Neural progenitor cell (in vitro differentiated cells): ENCODE data around the gene C4BPB. TPM values are rescaled to one million over a fixed set of nuclear protein-coding genes. Genes with fewer than 3 reads are reported as not detected.

Source experiments
- DNase-seq: peaks from one replicate; pipeline ENCODE4 v3.0.0-alpha.2; 2016; ENCODE audit warnings: low spot score
- H2AFZ ChIP-seq: fragments of 200-600 bp; sonication (generic); replicated peaks from 2 replicates; pipeline ENCODE4 v1.6.1; 2016; ENCODE audit warnings: antibody characterized with exemption
- H3F3A ChIP-seq: fragments of 200-600 bp; sonication (generic); 2 replicates; pipeline ENCODE4 v1.6.1; 2016; ENCODE audit warnings: antibody characterized with exemption, low read depth
- H3K27ac ChIP-seq: fragments of 200-600 bp; sonication (generic); 2 replicates; pipeline ENCODE4 v1.5.1; 2016; ENCODE audit warnings: mild to moderate bottlenecking
- H3K27me3 ChIP-seq: fragments of 200-600 bp; sonication (generic); 2 replicates; pipeline ENCODE4 v1.6.1; 2016; ENCODE audit warnings: mild to moderate bottlenecking, moderate library complexity
- H3K36me3 ChIP-seq: fragments of 200-600 bp; sonication (generic); 2 replicates; pipeline ENCODE4 v1.5.1; 2016
- H3K4me1 ChIP-seq: fragments of 200-600 bp; sonication (generic); 2 replicates; pipeline ENCODE4 v1.6.1; 2016; ENCODE audit warnings: mixed run types
- H3K4me2 ChIP-seq: fragments of 200-600 bp; sonication (generic); 2 replicates; pipeline ENCODE4 v1.6.1; 2016
- H3K4me3 ChIP-seq: fragments of 200-600 bp; sonication (generic); 2 replicates; pipeline ENCODE4 v1.5.1; 2016
- H3K79me2 ChIP-seq: fragments of 200-600 bp; sonication (generic); 2 replicates; pipeline ENCODE4 v1.6.1; 2016; ENCODE audit warnings: low read depth
- H3K9ac ChIP-seq: fragments of 200-600 bp; sonication (generic); 2 replicates; pipeline ENCODE4 v1.6.1; 2016
- H3K9me3 ChIP-seq: fragments of 200-600 bp; sonication (generic); 2 replicates; pipeline ENCODE4 v1.5.1; 2016; ENCODE audit warnings: low read depth
- H4K20me1 ChIP-seq: fragments of 200-600 bp; sonication (generic); 2 replicates; pipeline ENCODE4 v1.6.1; 2016; ENCODE audit warnings: low read depth
- H3K27ac Mint-ChIP-seq: 3 replicates; pipeline ENCODE4 v1.8.0; 2021; ENCODE audit warnings: mixed read lengths
- H3K27me3 Mint-ChIP-seq: 2 replicates; pipeline ENCODE4 v1.8.0; 2022; ENCODE audit warnings: low read depth, mild to moderate bottlenecking, inconsistent platforms, moderate library complexity, mixed read lengths; ENCODE audit not compliant: insufficient read depth
- H3K36me3 Mint-ChIP-seq: 3 replicates; pipeline ENCODE4 v1.8.0; 2021; ENCODE audit warnings: mixed read lengths
- H3K4me1 Mint-ChIP-seq: 3 replicates; pipeline ENCODE4 v1.8.0; 2021; ENCODE audit warnings: mixed read lengths
- H3K4me3 Mint-ChIP-seq: 3 replicates; pipeline ENCODE4 v1.8.0; 2021; ENCODE audit warnings: mild to moderate bottlenecking, moderate library complexity, mixed read lengths
- H3K9me3 Mint-ChIP-seq: 3 replicates; pipeline ENCODE4 v1.8.0; 2020; ENCODE audit warnings: mixed read lengths
- EZH2 ChIP-seq: fragments of 200-600 bp; sonication (generic); IDR thresholded peaks from 2 replicates; pipeline ENCODE4 v1.6.1; 2017; ENCODE audit warnings: antibody characterized with exemption, mild to moderate bottlenecking, moderate library complexity
- EZH2phosphoT487 ChIP-seq: fragments of 200-600 bp; sonication (generic); IDR thresholded peaks from 2 replicates; pipeline ENCODE4 v1.6.1; 2017; ENCODE audit warnings: antibody characterized with exemption
- total RNA-seq: library from RNA; depleted of rRNA; stranded (reverse); fragments of >200 nt; gene quantifications from 2 replicates; pipeline ENCODE4 v1.2.3, GENCODE V29; 2015; ENCODE audit warnings: low replicate concordance
- TF ChIP-seq, protein P1 (sequence below): fragments of 200-600 bp; sonication (generic); IDR thresholded peaks from 2 replicates; pipeline ENCODE4 v1.5.1; 2017; ENCODE audit warnings: antibody characterized with exemption, mild to moderate bottlenecking

Gene C4BPB
- total RNA-seq, 1 donor from 2014 or later: not detected

DNA sequence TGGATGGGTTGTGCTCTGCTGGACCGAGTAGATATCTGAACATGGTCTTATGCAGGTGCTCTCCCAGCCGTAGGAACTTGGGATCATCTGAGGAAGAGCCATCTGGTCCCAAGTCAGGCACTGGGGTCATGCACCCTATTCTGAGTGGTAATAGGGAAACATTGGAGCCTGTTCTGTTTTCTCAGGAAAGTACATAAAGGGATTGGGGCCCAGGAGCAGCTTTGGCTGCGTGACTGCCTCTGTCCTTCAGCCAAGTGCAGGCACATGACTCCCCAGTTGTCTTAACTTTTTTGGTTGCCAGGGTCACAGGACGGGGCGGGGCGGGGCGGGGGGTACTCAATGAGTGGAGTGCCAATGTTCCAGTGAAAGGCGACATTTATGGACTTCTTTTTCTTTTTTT lies 24.1 kb upstream of the C4BPB start:
- no peaks in the 10 kb centered on the region for H3K4me1 Mint-ChIP-seq
- H3K4me3 Mint-ChIP-seq: no peak overlapping the region
- peaks cover 3% of the 10 kb centered on the region for H3F3A ChIP-seq
- peaks cover 3% of the 10 kb centered on the region for H3K4me1 ChIP-seq
- H3K79me2 ChIP-seq: no peaks in the 10 kb centered on the region
- no peak overlapping the region for H2AFZ ChIP-seq
- TF ChIP-seq EZH2phosphoT487: no peak
- TF ChIP-seq, protein P1, sequence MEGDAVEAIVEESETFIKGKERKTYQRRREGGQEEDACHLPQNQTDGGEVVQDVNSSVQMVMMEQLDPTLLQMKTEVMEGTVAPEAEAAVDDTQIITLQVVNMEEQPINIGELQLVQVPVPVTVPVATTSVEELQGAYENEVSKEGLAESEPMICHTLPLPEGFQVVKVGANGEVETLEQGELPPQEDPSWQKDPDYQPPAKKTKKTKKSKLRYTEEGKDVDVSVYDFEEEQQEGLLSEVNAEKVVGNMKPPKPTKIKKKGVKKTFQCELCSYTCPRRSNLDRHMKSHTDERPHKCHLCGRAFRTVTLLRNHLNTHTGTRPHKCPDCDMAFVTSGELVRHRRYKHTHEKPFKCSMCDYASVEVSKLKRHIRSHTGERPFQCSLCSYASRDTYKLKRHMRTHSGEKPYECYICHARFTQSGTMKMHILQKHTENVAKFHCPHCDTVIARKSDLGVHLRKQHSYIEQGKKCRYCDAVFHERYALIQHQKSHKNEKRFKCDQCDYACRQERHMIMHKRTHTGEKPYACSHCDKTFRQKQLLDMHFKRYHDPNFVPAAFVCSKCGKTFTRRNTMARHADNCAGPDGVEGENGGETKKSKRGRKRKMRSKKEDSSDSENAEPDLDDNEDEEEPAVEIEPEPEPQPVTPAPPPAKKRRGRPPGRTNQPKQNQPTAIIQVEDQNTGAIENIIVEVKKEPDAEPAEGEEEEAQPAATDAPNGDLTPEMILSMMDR: no peak
- TF ChIP-seq EZH2: no peak
- no peak overlapping the region for H3K9ac ChIP-seq
- no peaks in the 10 kb centered on the region for H3K27me3 ChIP-seq
- no peak overlapping the region for H3K27ac Mint-ChIP-seq
- DNase-seq: no peak
- peaks cover 2% of the 10 kb centered on the region for H3K36me3 Mint-ChIP-seq
- no peaks in the 10 kb centered on the region for H3K9me3 Mint-ChIP-seq
- peaks cover 4% of the 10 kb centered on the region for H4K20me1 ChIP-seq
- no peak overlapping the region for H3K27ac ChIP-seq
- no peak overlapping the region for H3K4me3 ChIP-seq
- H3K4me2 ChIP-seq: no peak overlapping the region
- no peaks in the 10 kb centered on the region for H3K36me3 ChIP-seq
- H3K9me3 ChIP-seq: no peaks in the 10 kb centered on the region
- H3K27me3 Mint-ChIP-seq: peaks cover 3% of the 10 kb centered on the region

DNA sequence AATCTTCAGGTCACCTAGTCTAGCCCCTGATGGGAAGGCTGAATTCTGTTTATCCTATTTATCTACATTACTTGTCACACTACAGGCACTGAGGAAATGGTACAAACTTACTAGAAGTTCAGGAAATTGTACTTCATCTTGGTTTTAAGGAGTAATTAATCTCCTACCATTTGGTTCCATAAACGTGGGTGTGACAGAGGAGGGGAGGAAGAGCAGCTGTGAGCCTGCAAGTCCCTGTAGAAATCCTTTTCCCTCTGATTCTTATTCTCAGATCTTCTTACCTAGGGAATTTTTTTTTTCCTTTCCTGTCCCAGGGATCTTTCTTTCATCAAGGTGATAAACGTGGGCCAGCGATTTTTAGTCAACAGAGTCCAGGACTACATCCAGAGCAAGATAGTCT lies 21.5 kb upstream of the C4BPB start:
- H3K4me3 Mint-ChIP-seq: no peak overlapping the region
- no peaks in the 10 kb centered on the region for H3K27me3 Mint-ChIP-seq
- Histone ChIP-seq H3K9me3 (no peaks in the 10 kb centered on the region), H3K79me2 (no peaks in the 10 kb centered on the region), H3K4me2 (no peak overlapping the region), H3K4me1 (no peaks in the 10 kb centered on the region), H3K27ac (no peak overlapping the region), H3K4me3 (no peak overlapping the region), H3F3A (no peaks in the 10 kb centered on the region), H2AFZ (no peak overlapping the region), H3K9ac (no peak overlapping the region), H3K36me3 (no peaks in the 10 kb centered on the region), H4K20me1 (no peaks in the 10 kb centered on the region), H3K27me3 (no peaks in the 10 kb centered on the region)
- TF ChIP-seq EZH2 (no peak), EZH2phosphoT487 (no peak)
- TF ChIP-seq, protein P1: no peak
- DNase-seq: no peak
- H3K4me1 Mint-ChIP-seq: no peaks in the 10 kb centered on the region
- peaks cover 2% of the 10 kb centered on the region for H3K36me3 Mint-ChIP-seq
- no peak overlapping the region for H3K27ac Mint-ChIP-seq
- H3K9me3 Mint-ChIP-seq: no peaks in the 10 kb centered on the region

DNA sequence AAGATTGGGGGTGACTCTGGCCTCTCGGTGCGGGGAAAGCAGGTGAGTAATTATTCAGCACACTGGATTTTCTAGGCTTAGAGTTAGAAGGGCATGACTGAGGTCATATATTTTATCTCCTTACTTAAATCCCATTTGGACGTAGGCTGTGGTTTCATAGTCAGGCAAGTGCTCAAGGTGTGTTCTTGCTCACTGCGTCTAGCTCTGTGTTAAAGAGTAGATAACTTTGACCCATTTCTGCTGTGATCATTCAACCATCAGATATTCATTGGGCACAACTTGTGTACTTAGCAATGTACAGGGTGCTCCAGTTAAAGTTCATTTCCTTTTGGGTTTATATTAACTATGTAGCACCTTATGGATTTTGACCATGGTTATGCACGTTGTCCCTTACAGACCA lies 21.0 kb upstream of the C4BPB start:
- H3K4me3 Mint-ChIP-seq: no peak overlapping the region
- no peaks in the 10 kb centered on the region for H3K4me1 Mint-ChIP-seq
- Histone ChIP-seq H3K4me3 (no peak overlapping the region), H3K27ac (no peak overlapping the region), H3K9ac (no peak overlapping the region), H2AFZ (no peak overlapping the region), H3K4me2 (no peak overlapping the region), H3K9me3 (no peaks in the 10 kb centered on the region), H3K79me2 (no peaks in the 10 kb centered on the region), H4K20me1 (no peaks in the 10 kb centered on the region), H3F3A (no peaks in the 10 kb centered on the region), H3K27me3 (no peaks in the 10 kb centered on the region), H3K36me3 (no peaks in the 10 kb centered on the region), H3K4me1 (no peaks in the 10 kb centered on the region)
- H3K36me3 Mint-ChIP-seq: peaks cover 2% of the 10 kb centered on the region
- no peak for DNase-seq
- H3K9me3 Mint-ChIP-seq: no peaks in the 10 kb centered on the region
- TF ChIP-seq EZH2 (no peak), EZH2phosphoT487 (no peak)
- TF ChIP-seq, protein P1: no peak
- no peak overlapping the region for H3K27ac Mint-ChIP-seq
- no peaks in the 10 kb centered on the region for H3K27me3 Mint-ChIP-seq
